Measurements from ENCODE around the gene CERCAM.

DNA sequence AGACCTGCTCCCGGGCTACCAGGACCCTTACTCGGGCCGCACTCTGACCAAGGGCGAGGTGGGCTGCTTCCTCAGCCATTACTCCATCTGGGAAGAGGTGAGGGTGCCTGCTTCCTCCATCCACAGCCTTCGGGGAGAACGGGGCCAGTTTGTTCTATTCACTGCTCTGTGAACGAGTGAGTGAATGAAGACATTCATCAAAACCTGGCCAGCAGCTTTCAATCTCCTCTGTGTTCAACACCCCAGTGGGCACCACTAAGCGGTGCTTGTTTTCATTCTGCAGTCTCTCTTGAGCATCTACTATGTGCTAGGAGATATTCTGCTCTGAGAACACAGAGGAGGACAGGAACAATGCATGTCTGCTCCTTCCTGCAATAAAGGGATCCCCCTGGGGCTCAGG, 10.6 kb downstream of the CERCAM start:
- no peak for TF ChIP-seq GABPA (IDR thresholded peaks at IDR 0.05; ENCODE audit: low read depth)
- TF ChIP-seq, protein P1, sequence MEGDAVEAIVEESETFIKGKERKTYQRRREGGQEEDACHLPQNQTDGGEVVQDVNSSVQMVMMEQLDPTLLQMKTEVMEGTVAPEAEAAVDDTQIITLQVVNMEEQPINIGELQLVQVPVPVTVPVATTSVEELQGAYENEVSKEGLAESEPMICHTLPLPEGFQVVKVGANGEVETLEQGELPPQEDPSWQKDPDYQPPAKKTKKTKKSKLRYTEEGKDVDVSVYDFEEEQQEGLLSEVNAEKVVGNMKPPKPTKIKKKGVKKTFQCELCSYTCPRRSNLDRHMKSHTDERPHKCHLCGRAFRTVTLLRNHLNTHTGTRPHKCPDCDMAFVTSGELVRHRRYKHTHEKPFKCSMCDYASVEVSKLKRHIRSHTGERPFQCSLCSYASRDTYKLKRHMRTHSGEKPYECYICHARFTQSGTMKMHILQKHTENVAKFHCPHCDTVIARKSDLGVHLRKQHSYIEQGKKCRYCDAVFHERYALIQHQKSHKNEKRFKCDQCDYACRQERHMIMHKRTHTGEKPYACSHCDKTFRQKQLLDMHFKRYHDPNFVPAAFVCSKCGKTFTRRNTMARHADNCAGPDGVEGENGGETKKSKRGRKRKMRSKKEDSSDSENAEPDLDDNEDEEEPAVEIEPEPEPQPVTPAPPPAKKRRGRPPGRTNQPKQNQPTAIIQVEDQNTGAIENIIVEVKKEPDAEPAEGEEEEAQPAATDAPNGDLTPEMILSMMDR (IDR thresholded peaks at IDR 0.05; ENCODE audit: insufficient read depth, low read length), result no peak
- TF ChIP-seq POLR2AphosphoS5 (IDR thresholded peaks at IDR 0.05; ENCODE audit: low read depth), result no peak

All from HL-60 (cell line).